Naive B cell (primary cell): Measurements from ENCODE around the gene SPECC1. TPM values are rescaled to one million over a fixed set of nuclear protein-coding genes. Genes with fewer than 3 reads are reported as not detected.

Experiments
- ATAC-seq, 2 donors: fragments of 150-1000 bp; cut with Tn5 transposase; 2 replicates each; pipeline ENCODE4 v1.10.0; 2021; ENCODE audit warnings: low read depth in 2 of 2, mild to moderate bottlenecking in 2 of 2, moderate library complexity in 2 of 2
- DNase-seq: peaks from one replicate; pipeline ENCODE4 v3.0.0; 2022
- H3K27ac Mint-ChIP-seq, 6 donors: one replicate each; pipeline ENCODE4 v1.8.0; 2020 to 2022; ENCODE audit warnings: mild to moderate bottlenecking in 6 of 6, mixed read lengths in 6 of 6, moderate library complexity in 5 of 6, inconsistent platforms in 2 of 6
- H3K27me3 Mint-ChIP-seq, 3 donors: one replicate each; pipeline ENCODE4 v1.8.0; 2021 to 2022; ENCODE audit warnings: mixed read lengths in 3 of 3, mild to moderate bottlenecking in 1 of 3
- H3K36me3 Mint-ChIP-seq, 2 donors: one replicate each; pipeline ENCODE4 v1.8.0; 2020 to 2022; ENCODE audit warnings: mixed read lengths in 2 of 2, inconsistent platforms in 1 of 2, mild to moderate bottlenecking in 1 of 2
- H3K4me1 Mint-ChIP-seq, 3 donors: one replicate each; pipeline ENCODE4 v1.8.0; 2020 to 2022; ENCODE audit warnings: mixed read lengths in 3 of 3, inconsistent platforms in 1 of 3, mild to moderate bottlenecking in 1 of 3, moderate library complexity in 1 of 3
- H3K4me3 Mint-ChIP-seq, 8 donors: one replicate each; pipeline ENCODE4 v1.8.0; 2020 to 2022; ENCODE audit warnings: mild to moderate bottlenecking in 8 of 8, mixed read lengths in 8 of 8, moderate library complexity in 8 of 8, inconsistent platforms in 2 of 8
- H3K9me3 Mint-ChIP-seq, 7 donors: one replicate each; pipeline ENCODE4 v1.8.0; 2020 to 2022; ENCODE audit warnings: mixed read lengths in 7 of 7, mild to moderate bottlenecking in 5 of 7, inconsistent platforms in 2 of 7, moderate library complexity in 1 of 7
- polyA plus RNA-seq, 6 donors: library from polyadenylated mRNA; unstranded; fragments of 300-500 nt; fragmentation: Illumina TruSeq; gene quantifications; one replicate each; pipeline ENCODE4 v1.2.3, GENCODE V29; 2021; ENCODE audit warnings: low read depth in 6 of 6

SPECC1 gene
- polyA plus RNA-seq, 6 donors from 2014 or later, result 2.6 to 5.9 (median 4.1) TPM

- DNase-seq, result peak; percentile 63
- Mint-ChIP-seq H3K27ac (peak overlapping the region in 2 of 6 donors; percentile 49 to 67), H3K4me3 (peak overlapping the region in 1 of 8 donors; percentile 25), H3K36me3 (no peaks in the 10 kb centered on the region), H3K27me3 (peaks cover 0 to 4% (median 0%) of the 10 kb centered on the region in 3 donors), H3K4me1 (peaks cover 0 to 2% (median 0%) of the 10 kb centered on the region in 3 donors), H3K9me3 (no peaks in the 10 kb centered on the region)
- peak; percentile 71 to 90 for ATAC-seq
Observed at GRCh38 chr17:20121359-20122253, 112.4 kb downstream of the SPECC1 start.

- no peak overlapping the region for H3K27ac Mint-ChIP-seq
- no peaks in the 10 kb centered on the region for H3K36me3 Mint-ChIP-seq
- peaks cover 0 to 4% (median 0%) of the 10 kb centered on the region in 3 donors for H3K27me3 Mint-ChIP-seq
- H3K4me3 Mint-ChIP-seq, result no peak overlapping the region
- ATAC-seq (no peak), DNase-seq (no peak)
- H3K4me1 Mint-ChIP-seq, result no peaks in the 10 kb centered on the region
- H3K9me3 Mint-ChIP-seq, result no peaks in the 10 kb centered on the region
Observed at GRCh38 chr17:20122254-20122879, 113.2 kb downstream of the SPECC1 start.

- ATAC-seq (no peak), DNase-seq (no peak)
- no peaks in the 10 kb centered on the region for H3K9me3 Mint-ChIP-seq
- H3K4me3 Mint-ChIP-seq, result no peak overlapping the region
- H3K27ac Mint-ChIP-seq, result no peak overlapping the region
- peaks cover 0 to 4% (median 0%) of the 10 kb centered on the region in 3 donors for H3K27me3 Mint-ChIP-seq
- no peaks in the 10 kb centered on the region for H3K4me1 Mint-ChIP-seq
- H3K36me3 Mint-ChIP-seq, result no peaks in the 10 kb centered on the region
Observed at GRCh38 chr17:20123209-20123608, 114.0 kb downstream of the SPECC1 start.

GRCh38 chr17:20125724-20126123 is 116.6 kb downstream of the SPECC1 start:
- DNase-seq (no peak), ATAC-seq (no peak)
- Mint-ChIP-seq H3K36me3 (no peaks in the 10 kb centered on the region), H3K9me3 (peaks cover 0 to 1% (median 0%) of the 10 kb centered on the region in 7 donors), H3K27me3 (no peaks in the 10 kb centered on the region), H3K27ac (no peak overlapping the region), H3K4me3 (no peak overlapping the region), H3K4me1 (no peaks in the 10 kb centered on the region)

GRCh38 chr17:20127360-20128035 is 118.3 kb downstream of the SPECC1 start:
- H3K4me3 Mint-ChIP-seq, result no peak overlapping the region
- no peaks in the 10 kb centered on the region for H3K4me1 Mint-ChIP-seq
- no peaks in the 10 kb centered on the region for H3K36me3 Mint-ChIP-seq
- H3K9me3 Mint-ChIP-seq, result peaks cover 0 to 6% (median 3%) of the 10 kb centered on the region in 7 donors
- no peak for DNase-seq
- no peak overlapping the region for H3K27ac Mint-ChIP-seq
- no peak for ATAC-seq
- H3K27me3 Mint-ChIP-seq, result no peaks in the 10 kb centered on the region

- ATAC-seq, result no peak
- DNase-seq, result no peak
- Mint-ChIP-seq H3K9me3 (peaks cover 0 to 6% (median 3%) of the 10 kb centered on the region in 7 donors), H3K27me3 (no peaks in the 10 kb centered on the region), H3K4me1 (no peaks in the 10 kb centered on the region), H3K27ac (no peak overlapping the region), H3K4me3 (no peak overlapping the region), H3K36me3 (no peaks in the 10 kb centered on the region)
Observed at GRCh38 chr17:20128036-20128667, 119.0 kb downstream of the SPECC1 start.

GRCh38 chr17:20133517-20133916 is 124.4 kb downstream of the SPECC1 start:
- Mint-ChIP-seq H3K36me3 (no peaks in the 10 kb centered on the region), H3K4me1 (no peaks in the 10 kb centered on the region), H3K27ac (peak overlapping the region in 1 of 6 donors; percentile 47), H3K9me3 (peaks cover 0 to 6% (median 3%) of the 10 kb centered on the region in 7 donors), H3K27me3 (peaks cover 0 to 6% (median 0%) of the 10 kb centered on the region in 3 donors), H3K4me3 (no peak overlapping the region)
- no peak for DNase-seq
- no peak for ATAC-seq

GRCh38 chr17:20141198-20141972 is 132.2 kb downstream of the SPECC1 start:
- Mint-ChIP-seq H3K4me3 (no peak overlapping the region), H3K4me1 (no peaks in the 10 kb centered on the region), H3K9me3 (no peaks in the 10 kb centered on the region), H3K27ac (peak overlapping the region in 1 of 6 donors; percentile 66), H3K36me3 (no peaks in the 10 kb centered on the region), H3K27me3 (peaks cover 0 to 6% (median 0%) of the 10 kb centered on the region in 3 donors)
- DNase-seq (no peak), ATAC-seq (no peak)

- DNase-seq, result no peak
- Mint-ChIP-seq H3K9me3 (no peaks in the 10 kb centered on the region), H3K4me1 (no peaks in the 10 kb centered on the region), H3K36me3 (no peaks in the 10 kb centered on the region), H3K27ac (no peak overlapping the region), H3K4me3 (no peak overlapping the region), H3K27me3 (peaks cover 0 to 1% (median 0%) of the 10 kb centered on the region in 3 donors)
- no peak for ATAC-seq
Observed at GRCh38 chr17:20142268-20142667, 133.1 kb downstream of the SPECC1 start.

GRCh38 chr17:20143740-20144139 is 134.6 kb downstream of the SPECC1 start:
- no peak for ATAC-seq
- no peaks in the 10 kb centered on the region for H3K36me3 Mint-ChIP-seq
- no peak overlapping the region for H3K4me3 Mint-ChIP-seq
- no peaks in the 10 kb centered on the region for H3K4me1 Mint-ChIP-seq
- H3K27me3 Mint-ChIP-seq, result no peaks in the 10 kb centered on the region
- H3K27ac Mint-ChIP-seq, result peak overlapping the region in 1 of 6 donors; percentile 73
- H3K9me3 Mint-ChIP-seq, result no peaks in the 10 kb centered on the region
- no peak for DNase-seq

GRCh38 chr17:20145567-20145966 is 136.4 kb downstream of the SPECC1 start:
- Mint-ChIP-seq H3K27ac (no peak overlapping the region), H3K4me3 (no peak overlapping the region), H3K27me3 (no peaks in the 10 kb centered on the region), H3K36me3 (no peaks in the 10 kb centered on the region), H3K9me3 (no peaks in the 10 kb centered on the region), H3K4me1 (no peaks in the 10 kb centered on the region)
- no peak for ATAC-seq
- DNase-seq, result no peak

- ATAC-seq (no peak), DNase-seq (no peak)
- H3K4me3 Mint-ChIP-seq, result no peak overlapping the region
- no peaks in the 10 kb centered on the region for H3K9me3 Mint-ChIP-seq
- H3K36me3 Mint-ChIP-seq, result no peaks in the 10 kb centered on the region
- no peaks in the 10 kb centered on the region for H3K27me3 Mint-ChIP-seq
- no peak overlapping the region for H3K27ac Mint-ChIP-seq
- no peaks in the 10 kb centered on the region for H3K4me1 Mint-ChIP-seq
Observed at GRCh38 chr17:20149251-20149650, 140.1 kb downstream of the SPECC1 start.
